ENCODE measurements around the gene FGFRL1. TPM values are rescaled to one million over a fixed set of nuclear protein-coding genes. Genes with fewer than 3 reads are reported as not detected.
A peak's percentile ranks its signal among the peaks of the same experiment; 100 is the strongest.

FGFRL1 gene
- total RNA-seq, 1 experiment from 2014 or later = 59.5 TPM

- no peak for DNase-seq
- Histone ChIP-seq H3K4me3 (no peak overlapping the region), H3K9me3 (ENCODE audit: insufficient read depth, low read depth) (no peaks in the 10 kb centered on the region), H3K79me2 (ENCODE audit: low read depth) (no peaks in the 10 kb centered on the region), H3F3A (ENCODE audit: insufficient read depth, low read depth) (peaks cover 15% of the 10 kb centered on the region; the same call in 1 of the 2 replicates), H3K4me1 (replicated peaks; ENCODE audit: insufficient read depth) (peaks cover 24% of the 10 kb centered on the region), H3K27ac (no peak overlapping the region), H3K27me3 (ENCODE audit: insufficient read depth, low read depth) (peaks cover 10% of the 10 kb centered on the region), H3K4me2 (no peak overlapping the region), H3K9me2 (ENCODE audit: insufficient read depth) (no peaks in the 10 kb centered on the region), H3K36me3 (ENCODE audit: low read depth) (no peaks in the 10 kb centered on the region), H2AFZ (no peak overlapping the region), H4K20me1 (ENCODE audit: insufficient read depth) (no peaks in the 10 kb centered on the region)
- POLR2A ChIA-PET (ENCODE audit: unreplicated experiment) = interaction anchor here (0.6 kb wide), 1 partner anchor 26 kb away, joined by 4 read pairs; no protein-coding TSS in a partner anchor
- intact Hi-C loops (cut with micrococcal nuclease; ENCODE audit: unreplicated experiment) = no loop called here
- CTCF ChIA-PET = interaction anchor here (0.5 to 0.6 kb wide), 2 partner anchors 135 to 606 kb away, joined by 4 to 5 read pairs; partner anchors contain the start of gene SPON2
- no peak for TF ChIP-seq EZH2 (IDR thresholded peaks at IDR 0.05; ENCODE audit: low read depth)
- BruUV-seq (replicated peaks) = no TSS peak
Measured at GRCh38 chr4:1036976-1037810, 25.8 kb downstream of the FGFRL1 start.

- no peak for DNase-seq
- Histone ChIP-seq H2AFZ (no peak overlapping the region), H3K4me1 (replicated peaks; ENCODE audit: insufficient read depth) (peaks cover 39% of the 10 kb centered on the region), H3K9me2 (ENCODE audit: insufficient read depth) (no peaks in the 10 kb centered on the region), H3K79me2 (ENCODE audit: low read depth) (no peaks in the 10 kb centered on the region), H3K4me3 (no peak overlapping the region), H3F3A (ENCODE audit: insufficient read depth, low read depth) (peaks cover 20% of the 10 kb centered on the region; the same call in 1 of the 2 replicates), H3K27me3 (ENCODE audit: insufficient read depth, low read depth) (no peaks in the 10 kb centered on the region), H3K27ac (no peak overlapping the region), H4K20me1 (ENCODE audit: insufficient read depth) (no peaks in the 10 kb centered on the region), H3K4me2 (peak overlapping the region; percentile 70; the same call in 1 of the 2 replicates), H3K36me3 (ENCODE audit: low read depth) (no peaks in the 10 kb centered on the region), H3K9me3 (ENCODE audit: insufficient read depth, low read depth) (no peaks in the 10 kb centered on the region)
- ChIA-PET CTCF (no interaction called here), POLR2A (ENCODE audit: unreplicated experiment) (no interaction called here)
- no TSS peak for BruUV-seq (replicated peaks)
- TF ChIP-seq CTCF (conservative IDR thresholded peaks at IDR 0.05) = no peak
- no peak for TF ChIP-seq EZH2 (IDR thresholded peaks at IDR 0.05; ENCODE audit: low read depth)
- intact Hi-C loops (cut with micrococcal nuclease; ENCODE audit: unreplicated experiment) = no loop called here
Measured at GRCh38 chr4:1038948-1039492, 27.6 kb downstream of the FGFRL1 start.

- no peak overlapping the region for H3K27ac ChIP-seq
- no peaks in the 10 kb centered on the region for H3K36me3 ChIP-seq (ENCODE audit: low read depth)
- CTCF ChIA-PET = interaction anchor here (0.6 kb wide), 1 partner anchor 307 kb away, joined by 4 read pairs; no protein-coding TSS in a partner anchor
- intact Hi-C loops (cut with micrococcal nuclease; ENCODE audit: unreplicated experiment) = loop anchor here (5.0 to 10.0 kb wide), 4 partner anchors 43 to 295 kb away; partner anchors contain the start of gene CTBP1
- no peaks in the 10 kb centered on the region for H3K9me3 ChIP-seq (ENCODE audit: insufficient read depth, low read depth)
- no peaks in the 10 kb centered on the region for H4K20me1 ChIP-seq (ENCODE audit: insufficient read depth)
- no peaks in the 10 kb centered on the region for H3K9me2 ChIP-seq (ENCODE audit: insufficient read depth)
- H3K4me1 ChIP-seq (replicated peaks; ENCODE audit: insufficient read depth) = peaks cover 46% of the 10 kb centered on the region
- H3K4me3 ChIP-seq = no peak overlapping the region
- H2AFZ ChIP-seq = peak overlapping the region; percentile 75; the same call in 1 of the 2 replicates
- no TSS peak for BruUV-seq (replicated peaks)
- H3F3A ChIP-seq (ENCODE audit: insufficient read depth, low read depth) = peaks cover 26% of the 10 kb centered on the region; the same call in 1 of the 2 replicates
- TF ChIP-seq EZH2 (IDR thresholded peaks at IDR 0.05; ENCODE audit: low read depth) = no peak
- no peak for TF ChIP-seq CTCF (conservative IDR thresholded peaks at IDR 0.05)
- no peaks in the 10 kb centered on the region for H3K79me2 ChIP-seq (ENCODE audit: low read depth)
- no peaks in the 10 kb centered on the region for H3K27me3 ChIP-seq (ENCODE audit: insufficient read depth, low read depth)
- DNase-seq = peak in 1 of 2 experiments; percentile 78
- POLR2A ChIA-PET (ENCODE audit: unreplicated experiment) = interaction anchor here (0.6 kb wide), 1 partner anchor 669 kb away, joined by 29 read pairs; no protein-coding TSS in a partner anchor
- peak overlapping the region; percentile 70 for H3K4me2 ChIP-seq
Measured at GRCh38 chr4:1039493-1040343, 28.3 kb downstream of the FGFRL1 start.
